ENCODE measurements around the gene RPL36AL. TPM values are rescaled to one million over a fixed set of nuclear protein-coding genes. Genes with fewer than 3 reads are reported as not detected.
"Not testable (repeated sequence)": the region's sequence is repeated elsewhere in the genome, so short reads cannot be mapped to it uniquely, and the experiment has no call there.

Gene RPL36AL
- total RNA-seq, 1 donor from 2014 or later: 243 TPM

DNA sequence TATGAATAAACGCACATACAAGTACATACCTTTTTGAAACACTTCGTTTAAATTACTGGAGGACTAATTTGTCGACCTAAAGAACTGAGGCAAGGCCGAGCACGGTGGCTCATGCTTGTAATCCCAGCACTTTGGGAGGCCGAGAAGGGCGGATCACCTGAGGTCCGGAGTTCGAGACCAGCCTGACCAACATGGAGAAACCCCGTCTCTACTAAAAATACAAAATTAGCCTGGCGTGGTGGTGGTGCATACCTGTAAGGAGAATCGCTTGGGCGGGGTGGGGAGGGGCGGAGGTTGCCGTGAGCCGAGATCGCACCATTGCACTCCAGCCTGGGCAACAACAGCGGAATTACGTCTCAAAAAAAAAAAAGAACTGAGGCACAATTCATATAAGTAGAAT lies 1.2 kb downstream of the RPL36AL start:
- H3K9me3 ChIP-seq (ENCODE audit: control insufficient read depth in 3 of 3, low read length in 3 of 3); H3K27ac ChIP-seq (ENCODE audit: low read depth, low read length); H3K27me3 ChIP-seq (ENCODE audit: control insufficient read depth in 3 of 3, insufficient read depth in 3 of 3, low read length in 3 of 3): not testable (repeated sequence)
- H3K9ac ChIP-seq (ENCODE audit: low read depth in 1 of 3, low read length in 3 of 3): peak overlapping the region in 2 of 3 donors; percentile 98 to 99
- peaks cover 24 to 35% (median 26%) of the 10 kb centered on the region in 3 donors for H3K4me1 ChIP-seq (ENCODE audit: control insufficient read depth in 3 of 3, insufficient read depth in 3 of 3, low read length in 3 of 3)
- peak overlapping the region; percentile 96 to 97 (median 97) for H3K4me3 ChIP-seq (ENCODE audit: low read length in 3 of 3)
- peaks cover 2 to 21% (median 12%) of the 10 kb centered on the region in 3 donors for H3K36me3 ChIP-seq (ENCODE audit: control insufficient read depth in 3 of 3, insufficient read depth in 3 of 3, low read length in 3 of 3)

DNA sequence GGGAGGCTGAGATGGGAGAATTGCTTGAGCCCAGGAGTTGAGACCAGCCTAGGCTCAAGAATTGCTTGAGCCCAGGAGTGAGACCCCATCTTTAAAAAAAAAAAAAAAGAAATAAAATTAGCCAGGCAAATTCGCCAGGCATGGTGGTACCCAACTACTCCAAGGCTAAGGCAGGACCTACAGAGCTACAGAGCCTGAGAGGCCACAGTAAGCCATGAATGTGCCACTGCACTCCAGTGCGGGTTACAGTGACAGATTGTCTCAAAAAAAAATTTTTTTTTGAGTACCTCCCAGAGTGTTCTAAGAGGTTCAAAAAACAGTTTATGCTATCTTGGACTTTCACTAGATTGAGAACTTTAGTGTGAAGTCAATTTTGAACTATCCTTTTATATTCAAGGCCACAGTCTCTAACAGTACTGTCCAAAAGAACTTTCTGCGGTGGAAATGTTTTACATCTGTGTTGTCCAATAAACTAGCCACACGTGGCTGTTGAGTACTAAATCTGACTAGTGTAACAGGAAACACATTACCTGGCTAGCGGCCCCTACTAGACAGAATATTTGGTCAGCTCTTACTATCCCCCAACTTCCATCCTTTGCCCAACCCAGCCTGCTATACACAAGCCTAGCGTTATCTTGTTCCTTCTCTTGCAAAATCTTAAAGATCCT lies 2.4 kb downstream of the RPL36AL start:
- no peaks in the 10 kb centered on the region for H3K27me3 ChIP-seq (ENCODE audit: control insufficient read depth in 3 of 3, insufficient read depth in 3 of 3, low read length in 3 of 3)
- no peak overlapping the region for H3K9ac ChIP-seq (ENCODE audit: low read depth in 1 of 3, low read length in 3 of 3)
- H3K27ac ChIP-seq (ENCODE audit: low read depth, low read length): no peak overlapping the region
- peaks cover 13 to 28% (median 26%) of the 10 kb centered on the region in 3 donors for H3K4me1 ChIP-seq (ENCODE audit: control insufficient read depth in 3 of 3, insufficient read depth in 3 of 3, low read length in 3 of 3)
- H3K9me3 ChIP-seq (ENCODE audit: control insufficient read depth in 3 of 3, low read length in 3 of 3): no peaks in the 10 kb centered on the region
- peaks cover 2 to 18% (median 12%) of the 10 kb centered on the region in 3 donors for H3K36me3 ChIP-seq (ENCODE audit: control insufficient read depth in 3 of 3, insufficient read depth in 3 of 3, low read length in 3 of 3)
- H3K4me3 ChIP-seq (ENCODE audit: low read length in 3 of 3): no peak overlapping the region

DNA sequence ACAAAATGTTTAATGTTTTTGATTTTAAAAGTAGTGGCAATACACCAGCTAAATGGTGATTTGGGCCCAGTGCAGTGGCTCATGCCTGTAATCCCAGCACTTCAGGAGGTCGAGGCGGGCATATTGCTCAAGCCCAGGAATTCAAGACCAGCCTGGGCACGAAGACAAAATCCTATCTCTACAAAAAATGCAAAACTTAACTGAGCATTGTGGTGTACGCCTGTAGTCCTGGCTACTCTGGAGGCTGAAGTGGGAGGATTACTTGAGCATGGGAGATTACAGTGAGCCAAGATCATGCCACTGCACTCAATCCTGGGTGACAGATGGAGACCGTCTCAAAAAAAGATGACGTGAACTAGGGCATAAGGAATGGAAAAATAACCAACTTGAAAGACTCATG lies 4.7 kb downstream of the RPL36AL start:
- H3K36me3 ChIP-seq (ENCODE audit: control insufficient read depth in 3 of 3, insufficient read depth in 3 of 3, low read length in 3 of 3): peaks cover 2 to 18% (median 12%) of the 10 kb centered on the region in 3 donors
- peaks cover 0 to 12% (median 8%) of the 10 kb centered on the region in 3 donors for H3K4me1 ChIP-seq (ENCODE audit: control insufficient read depth in 3 of 3, insufficient read depth in 3 of 3, low read length in 3 of 3)
- no peaks in the 10 kb centered on the region for H3K27me3 ChIP-seq (ENCODE audit: control insufficient read depth in 3 of 3, insufficient read depth in 3 of 3, low read length in 3 of 3)
- no peak overlapping the region for H3K4me3 ChIP-seq (ENCODE audit: low read length in 3 of 3)
- no peak overlapping the region for H3K9ac ChIP-seq (ENCODE audit: low read depth in 1 of 3, low read length in 3 of 3)
- H3K9me3 ChIP-seq (ENCODE audit: control insufficient read depth in 3 of 3, low read length in 3 of 3): no peaks in the 10 kb centered on the region
- no peak overlapping the region for H3K27ac ChIP-seq (ENCODE audit: low read depth, low read length)

DNA sequence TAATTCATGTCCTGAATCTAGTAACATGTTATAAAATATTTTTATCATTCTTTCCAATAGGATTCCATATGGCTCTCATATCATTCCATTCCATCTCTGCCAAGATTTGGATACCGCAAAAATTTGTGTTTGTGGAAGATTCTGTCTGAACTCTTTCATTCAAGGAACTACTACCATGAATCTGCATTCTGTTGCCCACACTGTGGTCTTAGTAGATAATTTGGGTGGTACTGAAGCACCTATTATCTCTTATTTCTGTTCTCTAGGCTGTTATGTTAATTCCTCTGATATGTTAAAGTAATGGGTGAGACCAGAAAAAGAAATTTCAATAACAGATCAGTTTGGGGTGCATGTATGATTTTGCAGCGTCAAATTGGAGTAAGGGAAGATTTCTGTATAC lies 6.2 kb downstream of the RPL36AL start:
- Histone ChIP-seq H3K27me3 (ENCODE audit: control insufficient read depth in 3 of 3, insufficient read depth in 3 of 3, low read length in 3 of 3) (no peaks in the 10 kb centered on the region), H3K4me1 (ENCODE audit: control insufficient read depth in 3 of 3, insufficient read depth in 3 of 3, low read length in 3 of 3) (peaks cover 0 to 1% (median under 1%) of the 10 kb centered on the region in 3 donors), H3K4me3 (ENCODE audit: low read length in 3 of 3) (no peak overlapping the region), H3K9me3 (ENCODE audit: control insufficient read depth in 3 of 3, low read length in 3 of 3) (no peaks in the 10 kb centered on the region), H3K9ac (ENCODE audit: low read depth in 1 of 3, low read length in 3 of 3) (no peak overlapping the region), H3K27ac (ENCODE audit: low read depth, low read length) (no peak overlapping the region), H3K36me3 (ENCODE audit: control insufficient read depth in 3 of 3, insufficient read depth in 3 of 3, low read length in 3 of 3) (peaks cover 2 to 18% (median 12%) of the 10 kb centered on the region in 3 donors)

DNA sequence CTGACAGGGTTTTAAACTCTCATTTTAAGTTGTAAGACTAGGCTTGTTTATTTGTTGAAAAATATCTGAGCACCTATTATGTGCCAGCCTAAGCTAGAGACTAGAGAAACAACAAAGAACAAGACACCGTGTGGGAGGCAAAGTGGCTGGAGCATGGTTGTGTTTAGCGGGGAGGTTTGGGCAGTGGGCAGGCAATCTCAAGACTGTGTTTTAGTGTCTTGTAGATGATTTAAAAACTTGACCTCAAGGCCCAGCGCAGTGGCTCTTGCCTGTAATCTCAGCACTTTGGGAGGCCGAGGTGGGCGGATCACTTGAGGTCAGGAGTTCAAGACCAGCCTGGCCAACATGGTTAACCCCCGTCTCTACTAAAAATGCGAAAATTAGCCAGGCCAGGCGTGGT lies 7.8 kb downstream of the RPL36AL start:
- no peaks in the 10 kb centered on the region for H3K4me1 ChIP-seq (ENCODE audit: control insufficient read depth in 3 of 3, insufficient read depth in 3 of 3, low read length in 3 of 3)
- no peaks in the 10 kb centered on the region for H3K9me3 ChIP-seq (ENCODE audit: control insufficient read depth in 3 of 3, low read length in 3 of 3)
- H3K27ac ChIP-seq (ENCODE audit: low read depth, low read length): no peak overlapping the region
- no peak overlapping the region for H3K4me3 ChIP-seq (ENCODE audit: low read length in 3 of 3)
- peaks cover 0 to 9% (median 3%) of the 10 kb centered on the region in 3 donors for H3K36me3 ChIP-seq (ENCODE audit: control insufficient read depth in 3 of 3, insufficient read depth in 3 of 3, low read length in 3 of 3)
- H3K9ac ChIP-seq (ENCODE audit: low read depth in 1 of 3, low read length in 3 of 3): no peak overlapping the region
- no peaks in the 10 kb centered on the region for H3K27me3 ChIP-seq (ENCODE audit: control insufficient read depth in 3 of 3, insufficient read depth in 3 of 3, low read length in 3 of 3)

DNA sequence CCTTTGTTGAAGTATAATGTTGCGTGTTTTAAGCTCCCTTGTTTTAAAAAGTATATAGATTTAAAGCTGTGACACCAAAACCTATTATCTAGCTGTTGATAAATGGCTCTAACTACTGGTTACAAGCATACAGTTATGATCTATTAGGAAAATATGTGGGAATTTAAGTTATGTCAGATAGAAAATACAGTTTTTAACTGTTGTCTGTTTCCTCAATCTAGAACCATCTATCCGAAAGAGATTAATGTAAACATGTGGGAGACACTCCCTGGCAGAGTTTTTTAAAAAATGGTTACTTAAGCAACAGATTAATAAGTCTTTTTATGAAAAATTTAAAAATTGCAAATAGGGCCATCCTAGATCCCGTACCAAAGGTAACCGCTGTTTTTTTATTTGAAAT lies 8.2 kb downstream of the RPL36AL start:
- peaks cover 0 to 9% (median 0%) of the 10 kb centered on the region in 3 donors for H3K36me3 ChIP-seq (ENCODE audit: control insufficient read depth in 3 of 3, insufficient read depth in 3 of 3, low read length in 3 of 3)
- no peaks in the 10 kb centered on the region for H3K9me3 ChIP-seq (ENCODE audit: control insufficient read depth in 3 of 3, low read length in 3 of 3)
- no peak overlapping the region for H3K4me3 ChIP-seq (ENCODE audit: low read length in 3 of 3)
- no peaks in the 10 kb centered on the region for H3K4me1 ChIP-seq (ENCODE audit: control insufficient read depth in 3 of 3, insufficient read depth in 3 of 3, low read length in 3 of 3)
- H3K27ac ChIP-seq (ENCODE audit: low read depth, low read length): no peak overlapping the region
- no peaks in the 10 kb centered on the region for H3K27me3 ChIP-seq (ENCODE audit: control insufficient read depth in 3 of 3, insufficient read depth in 3 of 3, low read length in 3 of 3)
- no peak overlapping the region for H3K9ac ChIP-seq (ENCODE audit: low read depth in 1 of 3, low read length in 3 of 3)

DNA sequence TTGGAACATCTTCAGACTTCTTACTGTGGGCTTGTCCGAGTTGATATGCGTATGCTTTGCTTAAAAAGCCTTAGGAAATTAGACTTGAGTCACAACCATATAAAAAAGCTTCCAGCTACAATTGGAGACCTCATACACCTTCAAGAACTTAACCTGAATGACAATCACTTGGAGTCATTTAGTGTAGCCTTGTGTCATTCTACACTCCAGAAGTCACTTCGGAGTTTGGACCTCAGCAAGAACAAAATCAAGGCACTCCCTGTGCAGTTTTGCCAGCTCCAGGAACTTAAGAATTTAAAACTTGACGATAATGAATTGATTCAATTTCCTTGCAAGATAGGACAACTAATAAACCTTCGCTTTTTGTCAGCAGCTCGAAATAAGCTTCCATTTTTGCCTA lies 12.8 kb downstream of the RPL36AL start:
- Histone ChIP-seq H3K9me3 (ENCODE audit: control insufficient read depth in 3 of 3, low read length in 3 of 3) (no peaks in the 10 kb centered on the region), H3K9ac (ENCODE audit: low read depth in 1 of 3, low read length in 3 of 3) (no peak overlapping the region), H3K27ac (ENCODE audit: low read depth, low read length) (no peak overlapping the region), H3K27me3 (ENCODE audit: control insufficient read depth in 3 of 3, insufficient read depth in 3 of 3, low read length in 3 of 3) (no peaks in the 10 kb centered on the region), H3K4me3 (ENCODE audit: low read length in 3 of 3) (no peak overlapping the region), H3K4me1 (ENCODE audit: control insufficient read depth in 3 of 3, insufficient read depth in 3 of 3, low read length in 3 of 3) (no peaks in the 10 kb centered on the region), H3K36me3 (ENCODE audit: control insufficient read depth in 3 of 3, insufficient read depth in 3 of 3, low read length in 3 of 3) (peaks cover 0 to 9% (median 0%) of the 10 kb centered on the region in 3 donors)

DNA sequence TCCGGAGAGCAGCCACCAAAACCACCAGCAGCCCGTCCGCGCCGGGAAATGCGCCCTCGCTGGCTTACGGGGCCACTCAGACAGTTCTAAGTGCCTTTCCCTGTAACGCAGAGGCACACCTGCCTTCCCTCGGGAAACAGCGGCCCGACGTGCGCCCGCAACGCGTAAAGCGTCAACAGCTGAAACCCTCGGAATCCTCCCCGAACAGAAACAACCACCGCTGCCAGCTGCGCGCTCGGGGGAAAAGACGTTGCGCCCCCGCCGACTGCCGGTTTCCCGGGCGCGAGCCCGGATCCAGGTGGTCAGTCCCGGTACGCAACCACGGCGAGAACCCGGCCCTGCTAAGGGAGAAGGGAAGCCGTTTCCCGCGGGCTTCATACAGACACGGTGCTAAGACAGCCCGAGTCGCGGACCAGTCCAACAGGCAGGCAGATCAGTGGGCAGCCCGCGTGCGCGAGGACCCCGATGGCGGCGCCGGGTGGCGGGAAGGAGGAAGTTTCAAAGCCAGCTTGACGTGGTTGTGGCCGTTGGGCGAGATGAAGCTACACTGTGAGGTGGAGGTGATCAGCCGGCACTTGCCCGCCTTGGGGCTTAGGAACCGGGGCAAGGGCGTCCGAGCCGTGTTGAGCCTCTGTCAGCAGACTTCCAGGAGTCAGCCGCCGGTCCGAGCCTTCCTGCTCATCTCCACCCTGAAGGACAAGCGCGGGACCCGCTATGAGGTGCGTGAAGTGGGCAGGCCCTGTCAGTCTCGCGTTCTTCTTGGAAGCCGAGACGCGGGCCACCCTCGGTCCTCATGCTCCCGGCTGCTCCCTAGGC lies 21.7 kb downstream of the RPL36AL start, which contains the start of gene LRR1:
LRR1 (plus strand) TSS at position 456 of the 816 bp plus-strand sequence; CDS start at position 537, 81 bp downstream.
- H3K4me3 ChIP-seq (ENCODE audit: low read length in 3 of 3): peak within 1 kb of the TSS; percentile 96 to 98 (median 96)
- H3K27ac ChIP-seq (ENCODE audit: low read depth, low read length): peak within 1 kb of the TSS; percentile 95
- peaks cover 4 to 11% (median 5%) of the 10 kb centered on the region in 3 donors for H3K4me1 ChIP-seq (ENCODE audit: control insufficient read depth in 3 of 3, insufficient read depth in 3 of 3, low read length in 3 of 3)
- no peaks in the 10 kb centered on the region for H3K27me3 ChIP-seq (ENCODE audit: control insufficient read depth in 3 of 3, insufficient read depth in 3 of 3, low read length in 3 of 3)
- H3K9ac ChIP-seq (ENCODE audit: low read depth in 1 of 3, low read length in 3 of 3): peak within 1 kb of the TSS; percentile 96 to 98 (median 96)
- H3K36me3 ChIP-seq (ENCODE audit: control insufficient read depth in 3 of 3, insufficient read depth in 3 of 3, low read length in 3 of 3): peaks cover 0 to 2% (median 2%) of the 10 kb centered on the region in 3 donors
- H3K9me3 ChIP-seq (ENCODE audit: control insufficient read depth in 3 of 3, low read length in 3 of 3): no peaks in the 10 kb centered on the region

DNA sequence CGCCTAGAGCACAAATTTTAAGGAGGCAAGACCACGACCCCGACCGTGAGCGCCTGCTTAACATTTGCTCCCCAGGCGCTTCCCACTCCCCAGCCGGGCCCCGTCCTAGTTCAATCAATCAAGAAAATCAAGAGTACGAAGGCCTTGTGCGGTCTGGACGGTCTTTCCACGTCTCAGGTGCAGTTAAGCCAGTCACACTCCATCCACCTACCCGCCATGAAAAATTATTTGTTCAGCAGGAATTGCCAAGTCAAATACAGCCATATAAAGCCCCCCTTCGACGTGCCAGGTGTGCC lies 22.3 kb downstream of the RPL36AL start:
- H3K27me3 ChIP-seq (ENCODE audit: control insufficient read depth in 3 of 3, insufficient read depth in 3 of 3, low read length in 3 of 3): no peaks in the 10 kb centered on the region

More for the DNA sequence above, 22.3 kb downstream of the RPL36AL start:
- Histone ChIP-seq H3K9ac (ENCODE audit: low read depth in 1 of 3, low read length in 3 of 3) (peak overlapping the region; percentile 96 to 98 (median 96)), H3K27ac (ENCODE audit: low read depth, low read length) (peak overlapping the region; percentile 95), H3K4me3 (ENCODE audit: low read length in 3 of 3) (peak overlapping the region; percentile 96 to 98 (median 96)), H3K36me3 (ENCODE audit: control insufficient read depth in 3 of 3, insufficient read depth in 3 of 3, low read length in 3 of 3) (peaks cover 0 to 2% (median 2%) of the 10 kb centered on the region in 3 donors), H3K4me1 (ENCODE audit: control insufficient read depth in 3 of 3, insufficient read depth in 3 of 3, low read length in 3 of 3) (peaks cover 4 to 11% (median 5%) of the 10 kb centered on the region in 3 donors), H3K9me3 (ENCODE audit: control insufficient read depth in 3 of 3, low read length in 3 of 3) (no peaks in the 10 kb centered on the region)

Data from skeletal muscle tissue (tissue), 4 donors.